Retina (tissue), 1 donor: ENCODE results near the gene PRPSAP1.

ENCODE experiments used
- DNase-seq: peaks from one replicate; pipeline ENCODE4 v3.0.0-alpha.2; 2016

Gene PRPSAP1

DNA sequence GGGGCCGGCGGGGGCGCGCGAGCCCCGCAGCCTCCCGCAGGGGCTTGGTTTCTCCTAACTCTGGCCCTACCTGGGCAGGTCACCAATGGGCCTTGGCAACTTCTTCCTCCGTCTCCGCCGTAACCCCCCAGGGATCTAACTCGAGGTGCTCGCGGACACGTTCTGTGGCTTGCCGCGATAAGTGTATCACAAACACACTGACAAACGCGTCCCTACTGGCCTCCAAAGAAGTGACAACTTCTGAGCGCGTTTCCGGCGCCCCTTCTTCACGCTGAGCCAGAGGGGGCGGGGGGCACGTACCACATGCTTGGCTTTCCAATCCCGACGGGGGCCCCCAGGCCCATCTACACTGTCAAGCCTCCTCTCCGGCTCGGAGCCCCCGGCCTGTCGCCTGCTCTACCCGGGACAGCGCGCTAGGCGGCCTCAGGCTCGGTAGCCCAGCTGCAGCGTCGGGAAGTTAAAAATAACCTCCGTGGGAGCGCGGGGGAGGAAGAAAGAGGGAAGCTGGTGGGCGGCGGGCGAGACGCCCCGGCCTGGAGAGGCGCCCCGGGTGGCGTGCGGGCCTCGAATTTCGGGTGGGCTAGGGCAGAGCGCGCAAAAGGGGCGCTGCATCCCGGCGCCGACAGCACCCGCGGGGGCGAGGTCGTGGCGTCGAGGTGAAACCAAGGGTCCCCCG is 30.0 kb upstream of the PRPSAP1 start:
- DNase-seq: peak; percentile 85

GRCh38 chr17:76382803-76383545 is 29.3 kb upstream of the PRPSAP1 start:
- peak; percentile 83 for DNase-seq

- DNase-seq: peak; percentile 76
Measured at GRCh38 chr17:76382351-76382802, 28.7 kb upstream of the PRPSAP1 start.

- DNase-seq: peak; percentile 45
Measured at GRCh38 chr17:76381633-76382350, 28.1 kb upstream of the PRPSAP1 start.

- no peak for DNase-seq
Measured at GRCh38 chr17:76379646-76380376, 26.1 kb upstream of the PRPSAP1 start.

GRCh38 chr17:76379275-76379641 is 25.5 kb upstream of the PRPSAP1 start:
- no peak for DNase-seq

DNA sequence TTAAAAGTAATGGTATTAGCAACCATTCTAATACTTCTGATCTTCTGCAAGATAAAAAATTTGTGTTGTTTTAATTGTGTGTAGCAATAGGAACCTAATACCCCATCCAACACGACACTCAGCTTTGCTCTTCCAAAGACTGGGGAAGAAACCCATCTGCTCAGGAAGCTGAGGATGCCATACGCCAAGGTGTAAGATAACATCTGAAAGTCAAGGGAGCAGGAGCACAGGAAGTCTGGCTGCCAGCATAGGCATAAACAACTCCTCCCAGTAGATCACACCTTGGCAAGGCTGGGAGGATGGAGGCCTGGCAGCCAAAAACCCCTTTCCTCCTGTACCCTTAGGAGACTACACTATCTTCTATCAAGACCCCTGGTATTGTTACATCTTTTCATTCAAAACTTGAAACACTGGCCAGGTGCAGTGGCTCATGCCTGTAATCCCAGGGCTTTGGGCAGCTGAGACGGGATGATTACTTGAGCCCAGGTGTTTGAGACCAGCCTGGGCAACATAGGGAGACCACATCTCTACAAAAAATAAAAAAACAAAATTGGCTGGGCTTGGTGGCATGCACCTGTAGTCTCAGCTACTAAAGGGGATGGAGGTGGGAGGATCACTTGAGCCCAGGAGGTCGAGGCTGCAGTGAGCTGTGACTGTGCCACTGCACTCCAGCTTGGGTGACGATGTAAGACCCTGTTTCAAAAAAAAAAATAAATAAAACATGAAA is 25.0 kb upstream of the PRPSAP1 start:
- DNase-seq: no peak

GRCh38 chr17:76376318-76377133 is 22.8 kb upstream of the PRPSAP1 start:
- DNase-seq: peak; percentile 25

- DNase-seq: no peak
Measured at GRCh38 chr17:76371656-76372628, 18.2 kb upstream of the PRPSAP1 start.

DNA sequence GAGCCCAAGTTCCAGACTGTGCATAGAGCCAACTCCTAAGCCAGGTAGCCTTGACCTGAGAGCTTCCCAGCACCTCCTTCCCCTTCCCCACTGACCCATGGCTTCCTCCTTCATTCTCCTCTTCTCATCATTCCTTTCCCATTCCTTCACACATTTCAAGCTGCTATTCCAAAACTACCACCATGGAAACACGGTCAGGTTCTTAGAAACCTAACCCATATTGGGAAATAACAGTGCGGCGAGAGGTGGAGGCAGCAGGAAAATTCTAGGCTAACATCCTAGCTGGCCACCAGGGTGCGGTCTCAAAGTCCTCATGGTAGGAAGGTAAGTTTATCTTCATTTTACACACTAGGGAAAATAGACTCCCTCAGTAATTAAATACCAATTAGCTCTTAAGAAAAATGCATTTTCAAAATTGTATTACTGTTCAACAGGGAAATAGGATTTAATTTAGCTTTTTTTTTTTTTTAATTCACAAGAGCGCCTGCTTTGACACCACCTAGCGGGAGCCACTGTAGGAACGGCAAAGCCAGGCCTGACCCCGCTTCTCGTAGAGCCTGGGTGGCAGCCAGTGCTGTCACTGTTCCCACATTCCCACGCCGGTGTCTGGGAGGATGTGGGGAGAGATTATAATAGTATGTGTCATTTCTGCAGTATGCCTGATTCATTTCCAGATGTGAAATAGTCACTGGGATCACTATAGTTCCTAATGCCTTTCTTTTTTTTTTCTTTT is 16.7 kb upstream of the PRPSAP1 start:
- peak; percentile 52 for DNase-seq

- DNase-seq: peak; percentile 84
Measured at GRCh38 chr17:76369804-76370203, 16.1 kb upstream of the PRPSAP1 start.

DNA sequence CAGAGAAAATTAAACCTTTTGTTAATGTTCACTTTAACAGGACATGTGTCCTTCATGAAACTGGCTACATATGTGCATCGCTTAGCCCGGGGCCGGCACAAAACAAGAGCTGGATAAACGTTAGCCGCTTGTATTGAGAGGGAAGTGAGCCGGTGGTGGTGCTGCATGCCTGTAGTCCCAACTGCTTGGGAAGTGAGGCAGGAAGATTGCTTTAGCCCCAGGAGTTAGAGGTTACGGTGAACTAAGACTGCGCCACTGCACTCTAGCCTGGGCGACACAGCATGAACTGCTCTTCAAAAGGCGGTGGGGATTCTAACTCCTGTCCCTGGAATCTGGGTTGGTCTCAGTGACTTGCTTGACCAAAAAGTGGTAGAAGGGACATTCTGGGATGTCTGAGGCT is 15.7 kb upstream of the PRPSAP1 start:
- DNase-seq: no peak

DNA sequence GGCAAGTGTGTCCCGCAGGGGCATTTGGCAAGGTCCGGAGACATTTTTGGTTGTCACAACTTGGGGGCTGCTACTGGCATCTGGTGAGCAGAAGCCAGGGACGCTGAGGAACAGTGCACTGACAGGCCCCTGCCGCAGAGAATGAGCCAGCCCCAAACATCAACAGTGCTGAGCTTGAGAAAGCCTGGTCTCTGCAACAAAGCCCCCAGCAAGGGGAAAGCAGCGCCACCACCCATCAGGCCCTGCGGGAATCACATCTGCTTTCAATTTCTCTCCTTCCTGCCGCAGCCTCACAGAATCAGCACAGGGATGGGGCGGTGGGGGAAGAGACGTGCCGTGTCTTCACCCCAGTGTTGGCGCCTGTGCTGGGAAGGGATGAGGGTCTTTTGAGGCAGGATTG is 14.8 kb upstream of the PRPSAP1 start:
- DNase-seq: peak; percentile 56

DNA sequence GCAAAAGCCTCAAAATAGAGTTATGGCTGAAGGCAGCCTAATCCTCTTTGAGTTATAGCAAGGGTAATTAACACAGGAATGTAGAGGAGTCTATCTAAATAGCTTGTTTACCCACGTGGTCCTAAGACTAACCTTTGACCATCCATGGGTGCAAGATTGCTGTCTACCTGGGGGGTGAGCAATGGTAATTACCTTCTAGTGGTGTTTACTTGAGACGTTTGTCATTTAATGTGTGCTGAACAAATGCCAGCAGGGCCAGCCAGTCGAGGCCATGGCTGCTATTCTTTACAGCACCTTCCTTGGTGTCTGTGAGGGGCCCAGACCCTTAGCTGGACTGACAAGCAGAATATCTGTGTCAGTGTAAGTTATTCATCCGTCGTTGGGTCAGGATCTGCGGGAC is 13.9 kb upstream of the PRPSAP1 start:
- DNase-seq: no peak

DNA sequence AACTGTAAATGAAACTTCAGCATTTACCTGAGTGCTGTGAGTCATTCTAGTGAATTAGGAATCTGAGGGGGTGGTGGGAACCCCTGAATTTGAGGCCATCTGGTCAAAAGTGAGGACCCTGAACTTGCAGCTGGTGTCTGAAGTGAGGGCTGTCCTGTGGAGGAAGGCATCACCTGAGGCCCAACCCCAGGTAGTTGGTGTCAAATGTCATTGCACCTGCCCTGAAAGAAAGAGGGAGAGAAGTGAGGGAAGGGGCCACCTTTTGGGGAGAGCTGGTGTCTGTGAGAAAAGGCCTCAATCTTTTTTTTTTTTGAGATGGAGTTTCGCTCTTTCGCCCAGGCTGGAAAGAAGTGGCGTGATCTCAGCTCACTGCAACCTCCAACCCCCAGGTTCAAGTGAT is 12.5 kb upstream of the PRPSAP1 start:
- no peak for DNase-seq

DNA sequence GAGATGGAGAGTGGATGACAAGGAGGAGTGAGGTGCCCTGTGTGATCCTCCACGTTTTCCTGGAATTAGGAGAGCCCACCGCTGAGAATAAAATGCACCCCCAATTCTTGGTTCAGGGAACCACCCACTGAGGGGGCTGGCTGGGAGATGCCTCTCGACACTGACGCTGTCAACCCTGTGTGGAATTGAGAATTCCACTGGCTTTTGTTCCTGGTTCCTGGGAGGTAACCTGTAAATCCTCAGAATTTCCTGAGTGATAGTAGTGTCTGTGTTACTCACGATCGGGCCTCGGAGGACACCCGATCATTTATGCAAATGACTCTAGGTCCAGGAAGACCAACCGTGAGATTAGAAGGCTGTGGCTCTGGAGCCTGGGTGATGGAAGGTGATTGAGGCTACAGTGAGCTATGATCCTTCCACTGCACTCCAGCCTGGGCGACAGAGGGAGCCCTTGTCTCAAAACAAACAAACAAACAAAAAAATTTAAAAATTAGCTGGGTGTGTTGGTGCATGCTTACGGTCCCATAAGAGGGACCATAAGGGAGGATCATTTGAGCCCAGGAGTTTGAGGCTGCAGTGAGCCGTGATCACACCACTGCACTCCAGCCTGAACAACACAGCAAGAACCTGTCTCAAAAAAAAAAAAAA is 11.7 kb upstream of the PRPSAP1 start:
- DNase-seq: no peak

- no peak for DNase-seq
Measured at GRCh38 chr17:76363107-76363842, 9.6 kb upstream of the PRPSAP1 start.

DNA sequence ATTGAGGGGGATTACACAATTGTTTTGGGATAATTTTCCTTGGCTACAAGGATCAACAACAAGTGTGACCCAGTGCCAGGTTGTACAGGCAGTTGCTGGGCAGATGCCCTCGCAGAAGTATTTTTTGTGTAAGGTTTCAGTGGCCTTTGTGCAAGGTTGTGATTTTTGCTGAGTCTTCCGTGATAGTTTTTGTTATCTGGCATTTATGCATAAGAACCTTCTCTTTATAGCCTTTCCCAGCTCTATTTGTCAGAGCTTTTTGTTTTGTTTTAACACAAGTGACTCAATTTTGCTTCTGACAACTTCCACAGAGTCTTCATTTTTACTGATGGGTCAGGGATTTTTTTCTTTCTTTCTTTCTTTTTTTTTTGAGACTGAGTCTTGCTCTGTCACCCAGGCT is 6.7 kb upstream of the PRPSAP1 start:
- DNase-seq: no peak
